GM18907 (cell line): ENCODE results near the gene FEV.

Experiments
- ATAC-seq: cut with Tn5 transposase; IDR thresholded peaks from one replicate; pipeline ENCODE4 v1.9.1; 2021; ENCODE audit warnings: mild to moderate bottlenecking, moderate library complexity; ENCODE audit not compliant: unreplicated experiment

FEV gene

DNA sequence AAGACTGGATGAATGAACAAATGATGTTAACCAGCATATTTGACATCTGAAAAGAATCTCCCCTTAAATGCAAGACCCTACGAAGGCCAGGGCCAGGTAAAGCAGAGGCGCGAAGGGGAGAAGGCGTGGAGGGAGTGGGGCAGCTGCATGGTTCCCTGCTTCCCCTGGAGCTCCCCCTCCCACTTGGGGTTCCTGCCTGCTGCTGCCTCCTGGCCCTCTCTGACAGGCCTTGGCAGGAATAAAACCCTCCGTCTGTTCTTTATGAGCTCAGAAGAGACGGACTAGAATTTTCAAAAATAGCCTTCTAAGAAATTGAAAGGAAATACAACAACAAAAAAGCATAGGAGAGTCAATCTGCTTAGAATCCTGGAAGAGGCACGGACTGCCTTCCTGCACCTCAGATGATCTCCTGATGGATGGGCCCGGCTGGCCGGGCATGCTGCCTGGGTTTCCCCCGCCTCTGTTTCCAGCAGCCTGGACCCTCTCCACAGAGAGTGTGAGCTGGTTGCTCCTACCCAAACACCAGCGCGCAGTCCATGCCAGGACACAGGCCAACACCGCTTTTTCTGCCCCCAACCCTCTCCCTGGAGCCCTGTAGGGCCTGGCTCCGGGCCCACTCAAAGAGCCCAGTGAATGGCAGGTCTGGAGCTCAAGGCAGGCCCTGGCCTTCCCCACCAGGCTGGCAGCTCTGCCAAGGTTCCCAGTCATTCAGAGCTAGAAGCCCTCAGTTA lies 32.4 kb upstream of the FEV start:
- no peak for ATAC-seq

- no peak for ATAC-seq
These were observed 31.7 kb upstream of the FEV start for GRCh38 chr2:219016721-219017120.

- ATAC-seq: no peak
These were observed 25.9 kb upstream of the FEV start for GRCh38 chr2:219010873-219011272.

DNA sequence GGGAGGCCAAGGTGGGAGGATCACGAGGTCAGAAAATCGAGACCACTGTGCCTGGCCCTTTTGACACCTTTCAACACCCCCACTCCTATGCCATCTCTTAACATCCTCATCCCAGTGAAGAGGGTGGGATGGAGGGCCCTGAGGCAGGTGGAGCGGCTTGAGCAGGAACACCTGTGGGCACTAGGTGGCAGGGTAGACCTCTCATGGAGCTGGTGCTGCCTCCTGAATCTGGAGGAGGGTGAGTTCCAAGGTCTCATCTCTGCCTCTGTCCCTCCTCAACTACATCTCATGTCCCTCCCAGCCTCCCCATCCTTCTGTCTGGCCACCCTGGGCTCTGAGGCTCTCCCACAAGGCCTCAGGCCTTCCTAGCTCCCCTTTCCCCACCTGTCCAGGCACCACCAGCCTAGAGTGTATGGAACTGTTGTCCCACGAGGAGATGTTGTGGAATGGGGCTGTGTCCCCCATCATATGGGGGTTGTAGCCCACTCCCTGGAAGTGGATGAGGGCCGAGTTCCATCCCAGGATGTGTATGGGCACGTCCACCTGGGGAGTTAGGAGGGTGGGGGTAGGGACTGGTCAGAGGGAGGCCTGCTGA lies 25.3 kb upstream of the FEV start:
- no peak for ATAC-seq

DNA sequence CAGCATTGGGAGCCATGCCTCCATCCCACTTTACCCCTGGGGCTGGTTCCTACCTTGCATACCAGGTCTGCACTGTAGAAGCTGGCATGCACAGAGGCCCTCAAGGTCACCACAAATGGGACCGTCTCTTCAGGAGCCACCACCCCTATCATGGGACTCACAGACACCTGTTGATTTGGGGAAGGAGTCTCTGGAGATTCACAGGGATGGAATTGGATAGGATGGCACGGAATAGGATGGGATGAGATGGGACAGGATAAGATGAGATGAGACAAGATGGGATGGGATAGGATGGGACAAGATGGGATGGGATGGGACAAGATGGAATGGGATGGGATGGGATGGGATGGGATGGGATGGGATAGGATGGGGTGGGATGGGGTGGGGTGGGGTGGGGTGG lies 24.3 kb upstream of the FEV start:
- no peak for ATAC-seq

GRCh38 chr2:219003979-219004378 lies 19.0 kb upstream of the FEV start:
- no peak for ATAC-seq

GRCh38 chr2:219003267-219003634 lies 18.3 kb upstream of the FEV start:
- ATAC-seq: no peak

DNA sequence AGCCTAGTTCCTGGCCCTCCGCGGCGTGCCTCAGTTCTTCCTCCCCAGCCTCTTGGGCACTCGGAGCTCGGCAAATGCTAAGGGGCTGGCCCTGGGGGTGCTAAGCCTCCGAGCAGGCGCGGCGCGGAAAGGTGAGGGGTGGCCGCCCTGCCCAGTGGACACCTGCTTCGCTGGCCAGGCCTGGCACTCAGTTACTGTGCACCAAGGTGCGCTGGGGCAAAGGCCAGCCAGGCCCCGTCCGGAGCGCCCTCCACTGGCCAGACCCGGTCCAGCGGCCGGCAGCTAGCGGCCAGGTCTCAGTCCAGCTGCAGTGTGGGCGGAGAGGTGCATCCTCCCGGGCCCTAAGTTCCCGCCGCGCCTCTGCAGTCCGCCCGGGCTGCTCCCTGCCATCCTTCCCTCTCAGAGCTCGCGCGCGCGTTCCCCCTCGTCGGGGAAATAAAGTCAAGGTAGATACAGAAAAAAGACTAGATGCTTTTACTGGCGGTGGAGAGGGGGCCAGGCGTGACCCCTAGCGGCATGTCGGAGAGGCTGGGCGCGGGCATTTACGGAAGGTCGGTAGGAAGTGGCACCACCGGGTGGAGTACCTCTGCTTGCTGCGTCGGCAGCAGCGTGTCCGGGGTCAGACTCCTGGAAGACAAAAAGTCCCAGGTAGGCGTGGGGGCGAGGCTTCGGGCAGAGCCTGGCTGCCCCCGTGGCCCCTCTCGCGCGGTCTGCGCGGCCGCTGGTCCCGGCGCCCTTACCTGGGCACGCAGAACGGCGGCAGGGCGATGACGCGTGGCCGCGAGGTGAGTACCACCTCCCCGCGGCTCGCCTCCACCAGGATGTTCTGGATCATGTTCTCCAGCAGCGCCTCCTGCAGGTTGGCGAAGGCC lies 17.6 kb upstream of the FEV start:
- ATAC-seq: no peak

GRCh38 chr2:219001577-219002394 lies 16.8 kb upstream of the FEV start:
- no peak for ATAC-seq

- ATAC-seq: no peak
These were observed 16.2 kb upstream of the FEV start for GRCh38 chr2:219001100-219001576.

- no peak for ATAC-seq
These were observed 15.6 kb upstream of the FEV start for GRCh38 chr2:219000569-219000960.

DNA sequence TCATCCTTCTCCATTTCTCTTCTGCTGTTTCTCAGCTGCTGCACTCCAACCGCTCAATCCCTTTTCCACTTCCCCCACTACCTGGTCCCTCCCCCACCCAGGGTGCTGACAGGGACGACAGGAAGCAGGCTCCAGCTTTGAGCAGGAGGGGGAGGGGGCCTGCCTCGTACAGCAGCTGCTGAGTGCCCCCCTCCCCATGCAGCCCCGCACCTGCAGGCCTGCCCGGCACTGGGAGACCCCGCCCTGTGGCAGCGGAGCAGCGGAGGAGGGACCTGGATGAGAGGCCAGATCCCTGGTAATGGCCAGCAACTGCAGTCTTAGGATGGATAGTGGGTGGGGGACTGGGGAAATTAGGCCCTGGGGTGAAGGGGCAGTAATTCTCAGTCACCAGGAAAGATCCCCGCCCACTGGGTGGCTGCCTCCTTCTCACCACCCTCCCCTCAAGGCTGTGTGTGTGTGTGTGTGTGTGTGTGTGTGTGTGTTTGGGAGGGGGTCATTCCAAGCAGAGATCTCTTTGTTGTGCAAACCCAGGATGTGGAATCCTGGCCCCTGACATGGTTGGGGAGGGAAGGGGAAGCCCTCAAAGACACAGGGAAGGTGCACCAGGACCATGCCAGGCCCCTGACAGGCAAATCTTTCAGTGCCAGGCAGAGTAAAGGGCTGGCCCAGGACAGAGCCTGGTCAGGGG lies 15.0 kb upstream of the FEV start:
- no peak for ATAC-seq

DNA sequence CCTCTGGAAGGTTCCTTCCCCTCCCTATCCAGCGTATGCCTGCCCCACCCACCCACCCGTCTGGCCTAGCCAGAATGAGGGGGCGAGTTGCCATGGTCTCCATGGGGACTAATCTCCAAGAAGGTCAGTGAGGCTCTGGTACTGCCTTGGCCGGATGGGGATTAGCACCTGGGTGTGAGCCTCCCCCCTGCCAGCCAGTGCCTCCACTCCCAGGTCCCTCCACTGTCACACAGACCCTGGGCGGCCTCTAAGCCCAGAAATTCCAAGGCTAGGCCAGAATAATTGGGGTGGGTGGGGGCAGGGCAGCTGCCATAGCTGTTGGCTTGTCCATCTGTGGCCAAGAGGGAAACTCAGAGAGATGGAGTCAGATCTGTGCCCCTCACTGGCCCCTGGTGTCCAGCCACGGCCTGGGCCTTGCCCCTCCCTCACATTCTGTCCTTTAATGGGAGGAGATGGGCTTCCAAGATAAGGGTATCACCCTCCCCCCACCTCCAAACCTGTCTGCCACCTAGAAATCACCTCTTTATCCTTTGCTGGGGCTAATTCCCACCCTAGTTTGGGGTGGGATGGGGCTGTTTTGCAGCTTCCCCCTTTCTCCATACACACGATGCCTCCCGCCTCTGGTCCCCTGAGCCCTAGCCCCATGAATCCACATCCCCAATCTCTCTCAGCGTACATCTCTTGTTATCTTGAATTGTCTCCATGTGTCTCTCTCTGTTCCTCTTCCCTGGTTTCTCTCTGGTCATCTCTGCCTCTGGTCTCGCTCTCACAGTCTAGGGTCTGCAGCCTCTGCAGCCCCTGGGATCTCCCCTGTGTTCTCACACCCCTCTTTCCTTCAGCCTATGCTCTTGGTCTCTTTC lies 14.3 kb upstream of the FEV start:
- ATAC-seq: no peak

GRCh38 chr2:218998414-218999002 lies 13.5 kb upstream of the FEV start:
- no peak for ATAC-seq

GRCh38 chr2:218997731-218998130 lies 12.7 kb upstream of the FEV start:
- ATAC-seq: no peak

DNA sequence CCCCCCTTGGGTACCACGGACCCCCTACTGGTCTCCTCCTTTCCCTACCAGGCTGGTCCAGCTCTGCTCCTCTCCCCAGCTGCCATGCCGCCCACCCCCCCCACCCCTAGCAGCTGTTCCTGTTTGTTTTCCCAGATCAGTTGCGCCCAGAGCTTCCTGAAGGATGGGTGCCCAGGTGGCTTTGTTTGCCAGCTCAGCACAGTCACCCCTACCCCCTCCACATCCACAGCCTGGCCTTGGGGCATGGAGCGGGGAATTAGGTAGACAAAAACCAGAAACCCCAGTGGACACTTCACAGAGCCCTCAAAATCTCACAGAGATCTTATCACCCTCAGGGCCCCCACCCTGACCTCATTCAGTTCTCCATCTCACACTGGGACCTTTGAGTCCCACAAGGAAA lies 12.0 kb upstream of the FEV start:
- ATAC-seq: no peak

DNA sequence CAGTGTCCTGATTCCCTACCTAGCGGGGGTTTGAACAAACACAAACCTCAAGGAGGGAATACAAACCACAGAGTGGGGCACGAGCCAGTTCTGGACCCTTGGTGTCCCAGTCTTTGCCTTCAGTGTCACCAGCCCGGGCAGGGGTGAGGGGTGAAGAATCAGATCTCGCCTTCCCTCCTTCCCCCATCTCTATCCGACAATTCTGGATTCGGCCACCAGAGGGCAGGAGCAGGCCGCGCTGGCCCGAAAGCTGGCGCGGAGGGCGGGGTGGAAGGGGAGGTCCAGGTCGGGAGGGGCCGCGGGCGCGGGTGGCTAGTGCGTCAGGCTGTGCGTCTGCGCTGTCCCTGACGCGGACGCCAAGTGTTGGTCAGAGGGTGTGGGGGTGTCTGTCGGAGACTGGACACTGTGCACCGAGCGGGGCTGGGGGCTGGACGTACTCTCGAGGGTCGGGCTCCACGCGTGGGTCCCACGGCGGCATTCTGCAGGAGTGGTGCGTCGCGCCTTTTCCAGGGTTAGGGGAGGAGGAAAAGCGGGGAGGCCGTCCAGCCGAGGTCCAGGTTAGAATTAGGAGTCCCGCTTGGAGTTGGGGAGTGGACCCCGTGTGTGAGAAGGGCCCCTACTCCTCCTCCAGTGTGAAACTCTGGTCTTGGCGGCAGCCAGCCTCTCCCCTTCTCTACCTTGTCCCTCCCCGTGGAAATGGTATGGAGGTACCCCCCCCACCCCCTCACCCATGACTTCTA lies 11.2 kb upstream of the FEV start:
- ATAC-seq: peak; percentile 59

DNA sequence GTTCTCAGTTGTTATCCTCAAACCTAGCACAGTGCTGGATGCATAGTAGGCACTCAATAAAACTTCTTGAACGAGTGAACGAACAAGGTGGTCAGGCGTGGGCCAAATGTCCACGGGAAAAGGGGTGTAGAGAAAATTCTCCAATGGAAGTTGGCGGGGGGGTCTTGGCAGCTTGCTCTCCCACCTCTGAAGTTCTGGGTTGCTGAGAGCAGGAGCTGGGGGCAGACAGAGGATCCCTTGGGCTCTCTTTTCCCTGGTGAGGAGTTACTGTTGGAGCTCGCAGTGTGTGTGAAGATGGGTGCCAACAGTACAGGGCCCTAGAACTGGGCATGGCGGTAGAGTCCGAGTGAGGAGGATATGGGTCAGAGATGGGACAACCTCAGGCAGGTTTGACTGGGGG lies 10.6 kb upstream of the FEV start:
- no peak for ATAC-seq
